Activated naive CD4-positive, alpha-beta T cell treated with anti-CD3 and anti-CD28 coated beads, Interleukin-2, amount 10 ng/mL, durations not matched to agents 7 days and 5 days (primary cell): ENCODE results near the gene PSMA5.

Experiments
- CTCF ChIA-PET: fragments of 350-600 bp; sonication (Branson Sonifier 250); formaldehyde crosslinking; loops from one replicate; lab custom pipeline; 2021; ENCODE audit warnings: antibody characterized with exemption; lab: Charles Lee
- DNase-seq: peaks from one replicate; pipeline ENCODE4 v3.0.0-alpha.2; 2020
- H3K27ac Mint-ChIP-seq: one replicate; pipeline ENCODE4 v1.8.0; 2021; ENCODE audit warnings: mild to moderate bottlenecking, moderate library complexity, mixed read lengths
- H3K27me3 Mint-ChIP-seq: one replicate; pipeline ENCODE4 v1.8.0; 2021; ENCODE audit warnings: mild to moderate bottlenecking, mixed read lengths
- H3K36me3 Mint-ChIP-seq: one replicate; pipeline ENCODE4 v1.8.0; 2021; ENCODE audit warnings: mixed read lengths
- H3K4me1 Mint-ChIP-seq: one replicate; pipeline ENCODE4 v1.8.0; 2021; ENCODE audit warnings: mixed read lengths
- H3K4me3 Mint-ChIP-seq: one replicate; pipeline ENCODE4 v1.8.0; 2021; ENCODE audit warnings: mild to moderate bottlenecking, moderate library complexity, mixed read lengths
- H3K9me3 Mint-ChIP-seq: one replicate; pipeline ENCODE4 v1.8.0; 2021; ENCODE audit warnings: mixed read lengths

The PSMA5 gene

GRCh38 chr1:109392788-109393616 is 33.2 kb downstream of the PSMA5 start:
- Mint-ChIP-seq H3K4me1 (peaks cover 20% of the 10 kb centered on the region), H3K36me3 (peaks cover 1% of the 10 kb centered on the region), H3K27ac (no peak overlapping the region), H3K27me3 (peaks cover 63% of the 10 kb centered on the region), H3K9me3 (no peaks in the 10 kb centered on the region), H3K4me3 (no peak overlapping the region)
- no peak for DNase-seq
- CTCF ChIA-PET = interaction anchor here (1.3 to 1.9 kb wide), 2 partner anchors 115 to 128 kb away, joined by 3 to 6 read pairs; no protein-coding TSS in a partner anchor

GRCh38 chr1:109392037-109392787 is 34.0 kb downstream of the PSMA5 start:
- H3K36me3 Mint-ChIP-seq = peaks cover 1% of the 10 kb centered on the region
- CTCF ChIA-PET = interaction anchor here (1.2 to 1.9 kb wide), 2 partner anchors 115 to 191 kb away, joined by 4 to 6 read pairs; no protein-coding TSS in a partner anchor
- H3K4me3 Mint-ChIP-seq = no peak overlapping the region
- H3K27me3 Mint-ChIP-seq = peaks cover 66% of the 10 kb centered on the region
- H3K9me3 Mint-ChIP-seq = no peaks in the 10 kb centered on the region
- DNase-seq = no peak
- no peak overlapping the region for H3K27ac Mint-ChIP-seq
- peaks cover 19% of the 10 kb centered on the region for H3K4me1 Mint-ChIP-seq

GRCh38 chr1:109391626-109392025 is 34.6 kb downstream of the PSMA5 start:
- Mint-ChIP-seq H3K4me1 (peaks cover 14% of the 10 kb centered on the region), H3K27ac (no peak overlapping the region), H3K4me3 (no peak overlapping the region), H3K36me3 (no peaks in the 10 kb centered on the region), H3K27me3 (peaks cover 60% of the 10 kb centered on the region), H3K9me3 (no peaks in the 10 kb centered on the region)
- no peak for DNase-seq
- CTCF ChIA-PET = interaction anchor here (1.2 to 1.9 kb wide), 2 partner anchors 114 to 190 kb away, joined by 4 to 6 read pairs; no protein-coding TSS in a partner anchor

- Mint-ChIP-seq H3K27me3 (peaks cover 55% of the 10 kb centered on the region), H3K27ac (no peak overlapping the region), H3K9me3 (no peaks in the 10 kb centered on the region), H3K4me3 (no peak overlapping the region), H3K36me3 (no peaks in the 10 kb centered on the region), H3K4me1 (peaks cover 14% of the 10 kb centered on the region)
- DNase-seq = no peak
- CTCF ChIA-PET = interaction anchor here (1.2 to 1.9 kb wide), 4 partner anchors 10 to 190 kb away, joined by 3 to 9 read pairs (median 5); no protein-coding TSS in a partner anchor
Observed at GRCh38 chr1:109391157-109391556, 35.1 kb downstream of the PSMA5 start.

- Mint-ChIP-seq H3K4me3 (no peak overlapping the region), H3K4me1 (peaks cover 12% of the 10 kb centered on the region), H3K9me3 (no peaks in the 10 kb centered on the region), H3K36me3 (no peaks in the 10 kb centered on the region), H3K27me3 (peaks cover 43% of the 10 kb centered on the region), H3K27ac (no peak overlapping the region)
- CTCF ChIA-PET = interaction anchor here (0.9 to 1.7 kb wide), 4 partner anchors 9 to 113 kb away, joined by 3 to 9 read pairs (median 4); no protein-coding TSS in a partner anchor
- DNase-seq = no peak
Observed at GRCh38 chr1:109389638-109390341, 36.5 kb downstream of the PSMA5 start.

GRCh38 chr1:109388884-109389637 is 37.2 kb downstream of the PSMA5 start:
- H3K4me3 Mint-ChIP-seq = no peak overlapping the region
- CTCF ChIA-PET = interaction anchor here (0.9 kb wide), 1 partner anchor 10 kb away, joined by 4 read pairs; no protein-coding TSS in a partner anchor
- H3K36me3 Mint-ChIP-seq = no peaks in the 10 kb centered on the region
- DNase-seq = no peak
- H3K27me3 Mint-ChIP-seq = peaks cover 43% of the 10 kb centered on the region
- H3K9me3 Mint-ChIP-seq = no peaks in the 10 kb centered on the region
- H3K4me1 Mint-ChIP-seq = peaks cover 12% of the 10 kb centered on the region
- no peak overlapping the region for H3K27ac Mint-ChIP-seq

- Mint-ChIP-seq H3K4me3 (no peak overlapping the region), H3K4me1 (peaks cover 12% of the 10 kb centered on the region), H3K27ac (no peak overlapping the region), H3K27me3 (peaks cover 43% of the 10 kb centered on the region), H3K36me3 (no peaks in the 10 kb centered on the region), H3K9me3 (no peaks in the 10 kb centered on the region)
- no peak for DNase-seq
- CTCF ChIA-PET = interaction anchor here (2.3 to 3.3 kb wide), 2 partner anchors 11 to 111 kb away, joined by 7 to 15 read pairs; partner anchors contain the start of gene SORT1
Observed at GRCh38 chr1:109388208-109388711, 38.0 kb downstream of the PSMA5 start.

- H3K9me3 Mint-ChIP-seq = no peaks in the 10 kb centered on the region
- CTCF ChIA-PET = interaction anchor here (0.6 to 3.3 kb wide), 3 partner anchors 13 to 568 kb away, joined by 3 to 15 read pairs (median 7); partner anchors contain the start of gene SORT1
- H3K4me3 Mint-ChIP-seq = no peak overlapping the region
- peaks cover 26% of the 10 kb centered on the region for H3K27me3 Mint-ChIP-seq
- H3K27ac Mint-ChIP-seq = no peak overlapping the region
- peaks cover 5% of the 10 kb centered on the region for H3K4me1 Mint-ChIP-seq
- DNase-seq = no peak
- H3K36me3 Mint-ChIP-seq = no peaks in the 10 kb centered on the region
Observed at GRCh38 chr1:109386054-109386717, 40.1 kb downstream of the PSMA5 start.

- CTCF ChIA-PET = interaction anchor here (3.3 kb wide), 1 partner anchor 14 kb away, joined by 15 read pairs; the partner anchor contains the start of gene SORT1
- Mint-ChIP-seq H3K4me1 (peaks cover 5% of the 10 kb centered on the region), H3K27ac (no peak overlapping the region), H3K9me3 (no peaks in the 10 kb centered on the region), H3K4me3 (no peak overlapping the region), H3K36me3 (no peaks in the 10 kb centered on the region), H3K27me3 (peaks cover 24% of the 10 kb centered on the region)
- no peak for DNase-seq
Observed at GRCh38 chr1:109385417-109385816, 40.8 kb downstream of the PSMA5 start.

GRCh38 chr1:109383854-109384253 is 42.4 kb downstream of the PSMA5 start:
- H3K9me3 Mint-ChIP-seq = no peaks in the 10 kb centered on the region
- no peaks in the 10 kb centered on the region for H3K36me3 Mint-ChIP-seq
- no peaks in the 10 kb centered on the region for H3K4me1 Mint-ChIP-seq
- no peak overlapping the region for H3K27ac Mint-ChIP-seq
- CTCF ChIA-PET = no interaction called here
- H3K27me3 Mint-ChIP-seq = peaks cover 12% of the 10 kb centered on the region
- DNase-seq = no peak
- no peak overlapping the region for H3K4me3 Mint-ChIP-seq

- CTCF ChIA-PET = interaction anchor here (0.8 kb wide), 1 partner anchor 150 kb away, joined by 3 read pairs; no protein-coding TSS in a partner anchor
- Mint-ChIP-seq H3K27ac (no peak overlapping the region), H3K4me1 (no peaks in the 10 kb centered on the region), H3K9me3 (no peaks in the 10 kb centered on the region), H3K4me3 (no peak overlapping the region), H3K27me3 (peaks cover 9% of the 10 kb centered on the region), H3K36me3 (no peaks in the 10 kb centered on the region)
- no peak for DNase-seq
Observed at GRCh38 chr1:109383087-109383779, 43.0 kb downstream of the PSMA5 start.

- no peak overlapping the region for H3K27ac Mint-ChIP-seq
- no peaks in the 10 kb centered on the region for H3K4me1 Mint-ChIP-seq
- CTCF ChIA-PET = interaction anchor here (0.7 to 1.6 kb wide), 3 partner anchors 9 to 144 kb away, joined by 3 read pairs; no protein-coding TSS in a partner anchor
- H3K4me3 Mint-ChIP-seq = no peak overlapping the region
- no peak for DNase-seq
- no peaks in the 10 kb centered on the region for H3K9me3 Mint-ChIP-seq
- H3K36me3 Mint-ChIP-seq = no peaks in the 10 kb centered on the region
- H3K27me3 Mint-ChIP-seq = no peaks in the 10 kb centered on the region
Observed at GRCh38 chr1:109381573-109381972, 44.7 kb downstream of the PSMA5 start.
